ENCODE measurements around the gene PTK7. TPM values are rescaled to one million over a fixed set of nuclear protein-coding genes. Genes with fewer than 3 reads are reported as not detected.

Gene PTK7
- total and polyA plus RNA-seq, 9 donors, result 44.4 to 167 (median 84.8) TPM

DNA sequence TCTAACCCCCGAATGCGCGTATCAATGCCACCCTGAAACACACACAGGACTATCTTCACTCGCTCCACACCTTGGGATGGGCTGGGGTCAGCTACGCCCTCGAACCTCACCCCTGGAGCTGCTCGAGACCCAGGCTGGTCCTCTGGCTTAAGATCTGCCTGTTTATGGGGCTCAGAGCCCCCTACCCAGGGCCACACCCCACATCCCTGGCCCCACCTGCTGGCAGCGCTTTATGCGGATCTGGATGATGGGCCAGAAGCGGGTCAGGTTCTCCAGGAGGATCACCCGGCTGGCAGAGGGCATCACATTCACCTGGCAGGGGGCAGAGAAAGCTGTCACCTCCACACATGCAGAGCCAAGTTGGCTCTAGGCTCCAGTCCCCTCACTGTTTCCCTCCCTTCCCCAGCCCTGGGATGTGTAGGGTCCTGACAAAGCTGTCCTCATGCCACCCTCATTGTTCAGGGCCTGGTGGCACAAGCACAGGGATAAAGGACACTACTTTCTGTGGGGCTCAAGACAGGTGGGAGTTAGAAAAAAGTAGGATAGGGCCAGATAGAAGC lies 30.7 kb upstream of the PTK7 start:
- TF ChIP-seq EP300 (IDR thresholded peaks at IDR 0.05) (no peak), POLR2A (IDR thresholded peaks at IDR 0.05) (no peak)
- TF ChIP-seq, protein P1, sequence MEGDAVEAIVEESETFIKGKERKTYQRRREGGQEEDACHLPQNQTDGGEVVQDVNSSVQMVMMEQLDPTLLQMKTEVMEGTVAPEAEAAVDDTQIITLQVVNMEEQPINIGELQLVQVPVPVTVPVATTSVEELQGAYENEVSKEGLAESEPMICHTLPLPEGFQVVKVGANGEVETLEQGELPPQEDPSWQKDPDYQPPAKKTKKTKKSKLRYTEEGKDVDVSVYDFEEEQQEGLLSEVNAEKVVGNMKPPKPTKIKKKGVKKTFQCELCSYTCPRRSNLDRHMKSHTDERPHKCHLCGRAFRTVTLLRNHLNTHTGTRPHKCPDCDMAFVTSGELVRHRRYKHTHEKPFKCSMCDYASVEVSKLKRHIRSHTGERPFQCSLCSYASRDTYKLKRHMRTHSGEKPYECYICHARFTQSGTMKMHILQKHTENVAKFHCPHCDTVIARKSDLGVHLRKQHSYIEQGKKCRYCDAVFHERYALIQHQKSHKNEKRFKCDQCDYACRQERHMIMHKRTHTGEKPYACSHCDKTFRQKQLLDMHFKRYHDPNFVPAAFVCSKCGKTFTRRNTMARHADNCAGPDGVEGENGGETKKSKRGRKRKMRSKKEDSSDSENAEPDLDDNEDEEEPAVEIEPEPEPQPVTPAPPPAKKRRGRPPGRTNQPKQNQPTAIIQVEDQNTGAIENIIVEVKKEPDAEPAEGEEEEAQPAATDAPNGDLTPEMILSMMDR (IDR thresholded peaks at IDR 0.05), result no peak
- no peaks in the 10 kb centered on the region for H3K9me3 ChIP-seq
- 88 to 91% (median 90%) methylated on average over 11 of the region's 11 CpGs for WGBS, 3 donors
- H3K27ac ChIP-seq, result no peak overlapping the region
- H3K27me3 ChIP-seq, result no peaks in the 10 kb centered on the region
- no peak overlapping the region for H3K4me3 ChIP-seq
- no peaks in the 10 kb centered on the region for H3K36me3 ChIP-seq
- H3K4me1 ChIP-seq (ENCODE audit: insufficient read depth), result no peaks in the 10 kb centered on the region
- intact Hi-C loops (cut with DNase I), result no loop called here
- DNase-seq, result no peak

DNA sequence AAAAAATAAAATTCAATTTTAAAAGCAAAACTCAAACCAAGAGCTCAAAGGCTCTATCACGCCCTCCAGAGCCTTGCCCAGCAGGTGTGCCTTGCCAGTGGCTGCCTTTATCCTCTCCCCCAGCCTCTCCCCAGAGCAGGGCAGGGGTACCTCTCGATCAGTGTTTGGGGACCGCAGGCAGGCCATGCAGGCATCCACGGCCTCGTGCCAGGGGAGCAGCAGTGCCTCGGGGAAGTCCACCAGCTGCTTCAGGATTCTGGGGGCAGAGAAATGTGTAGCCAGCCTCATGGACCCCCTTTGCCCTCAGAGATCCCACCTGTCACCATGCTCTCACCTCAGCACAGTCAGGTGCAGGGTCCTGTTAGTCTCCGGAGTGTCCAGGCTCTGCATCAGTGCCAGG lies 28.1 kb upstream of the PTK7 start:
- no peak for DNase-seq
- TF ChIP-seq POLR2A (IDR thresholded peaks at IDR 0.05), result no peak
- Histone ChIP-seq H3K4me1 (ENCODE audit: insufficient read depth) (peaks cover 7% of the 10 kb centered on the region), H3K4me3 (no peak overlapping the region), H3K36me3 (no peaks in the 10 kb centered on the region), H3K27ac (no peak overlapping the region), H3K27me3 (no peaks in the 10 kb centered on the region), H3K9me3 (no peaks in the 10 kb centered on the region)
- intact Hi-C loops (cut with DNase I), result no loop called here
- 79 to 82% (median 79%) methylated on average over 7 of the region's 7 CpGs for WGBS, 3 donors

DNA sequence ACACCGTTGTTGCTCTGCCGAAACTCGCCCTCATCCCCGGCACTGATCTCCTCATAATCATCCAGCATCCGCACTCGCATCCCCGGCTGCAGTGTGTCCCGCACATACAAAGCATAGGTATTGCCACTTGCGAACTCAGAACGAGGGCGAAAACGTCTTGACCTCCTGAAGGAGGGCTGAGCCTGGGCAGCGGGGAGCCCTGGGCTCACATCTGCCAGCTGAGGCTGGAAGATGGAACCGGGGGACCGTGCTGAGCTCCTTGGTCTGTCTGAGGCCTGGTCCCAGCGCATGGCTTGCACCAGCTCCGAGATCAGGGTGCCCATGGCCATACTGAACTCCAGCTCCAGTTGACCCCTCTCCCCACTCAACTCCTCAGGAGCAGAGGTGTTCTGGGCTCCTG lies 25.1 kb upstream of the PTK7 start:
- no peaks in the 10 kb centered on the region for H3K27me3 ChIP-seq
- no peaks in the 10 kb centered on the region for H3K36me3 ChIP-seq
- no peak overlapping the region for H3K27ac ChIP-seq
- H3K4me3 ChIP-seq, result no peak overlapping the region
- WGBS, 3 donors, result 86 to 90% (median 88%) methylated on average over 17 of the region's 17 CpGs
- H3K4me1 ChIP-seq (ENCODE audit: insufficient read depth), result peaks cover 14% of the 10 kb centered on the region
- no peaks in the 10 kb centered on the region for H3K9me3 ChIP-seq
- intact Hi-C loops (cut with DNase I), result no loop called here
- no peak for DNase-seq
- TF ChIP-seq POLR2A (IDR thresholded peaks at IDR 0.05) (no peak), EP300 (IDR thresholded peaks at IDR 0.05) (no peak)
- TF ChIP-seq, protein P1 (IDR thresholded peaks at IDR 0.05), result no peak

DNA sequence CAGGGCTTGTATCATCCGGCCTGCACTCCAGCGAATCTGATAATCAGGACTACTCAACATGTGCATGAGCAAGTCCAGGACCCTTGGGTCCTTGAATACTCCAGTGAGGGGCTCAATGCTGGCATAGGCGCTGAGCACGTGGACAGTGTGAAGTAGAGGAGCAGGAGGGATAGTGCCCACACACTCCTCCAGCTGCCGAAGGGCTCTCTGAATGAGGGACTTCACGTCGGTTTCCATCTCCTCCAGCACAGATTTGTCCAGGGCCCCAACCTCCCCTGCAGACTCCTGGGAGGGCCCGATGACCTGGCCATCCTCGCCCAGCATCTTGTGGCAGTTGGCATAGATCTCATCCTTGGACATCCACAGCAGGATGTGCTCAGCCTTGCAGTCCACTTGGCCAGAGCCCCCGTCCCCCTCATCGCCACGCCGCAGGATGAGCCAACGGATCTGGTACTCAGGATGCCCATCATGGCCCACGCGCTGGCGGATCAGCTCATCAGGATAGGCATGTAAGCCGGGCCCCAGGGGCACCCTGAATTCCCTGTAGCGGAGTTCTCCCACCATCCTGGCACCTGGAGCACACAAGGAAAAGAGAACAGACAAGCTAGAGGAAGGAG lies 23.8 kb upstream of the PTK7 start:
- WGBS, 3 donors, result 60 to 71% (median 63%) methylated on average over 19 of the region's 19 CpGs
- H3K36me3 ChIP-seq, result no peaks in the 10 kb centered on the region
- no peaks in the 10 kb centered on the region for H3K27me3 ChIP-seq
- peak in 2 of 5 donors; percentile 42 to 60 for DNase-seq
- no peaks in the 10 kb centered on the region for H3K9me3 ChIP-seq
- intact Hi-C loops (cut with DNase I), result no loop called here
- H3K4me1 ChIP-seq (ENCODE audit: insufficient read depth), result peaks cover 14% of the 10 kb centered on the region
- H3K4me3 ChIP-seq, result no peak overlapping the region
- peak overlapping the region in 1 of 2 donors; percentile 96 for H3K27ac ChIP-seq
- TF ChIP-seq POLR2A (IDR thresholded peaks at IDR 0.05) (no peak), EP300 (IDR thresholded peaks at IDR 0.05) (no peak)
- TF ChIP-seq, protein P1 (IDR thresholded peaks at IDR 0.05), result no peak

DNA sequence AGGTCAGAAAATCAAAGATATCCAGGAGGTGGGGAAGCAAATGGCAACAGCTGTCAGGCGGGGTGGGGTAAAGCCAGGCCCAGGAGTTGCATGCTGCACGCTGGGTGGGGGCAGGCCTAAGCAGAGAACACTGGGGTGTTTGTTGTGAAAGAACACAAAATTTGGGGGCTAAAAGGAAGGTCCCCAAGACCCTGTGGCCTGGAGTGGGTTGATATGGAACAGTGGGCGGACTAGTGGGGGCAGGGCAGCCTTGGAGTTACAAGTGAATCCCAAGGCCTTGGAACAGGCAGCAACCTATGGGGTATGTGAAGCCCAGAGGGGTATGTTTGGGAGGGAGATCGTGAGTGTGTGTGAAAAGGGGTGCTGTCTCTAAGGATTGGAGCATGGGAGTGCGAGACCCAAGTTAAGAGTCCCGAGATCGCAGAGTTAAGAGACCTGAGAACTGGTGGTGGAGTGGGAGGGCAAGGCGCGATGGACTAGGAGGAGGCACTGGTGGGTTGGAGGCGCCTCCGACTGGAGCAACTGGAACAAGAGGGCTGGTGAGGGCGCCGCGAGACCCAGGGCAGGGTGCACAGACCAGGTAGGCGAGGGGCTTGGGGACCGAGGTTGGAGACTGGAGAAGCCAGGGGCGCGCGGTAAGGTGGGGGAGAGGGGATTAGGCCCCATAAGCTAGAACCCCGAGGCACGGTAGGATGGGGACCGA lies 23.1 kb upstream of the PTK7 start:
- peak overlapping the region; percentile 66 to 96 for H3K27ac ChIP-seq
- H3K36me3 ChIP-seq, result no peaks in the 10 kb centered on the region
- 5 to 11% (median 9%) methylated on average over 22 of the region's 22 CpGs for WGBS, 3 donors
- no peaks in the 10 kb centered on the region for H3K9me3 ChIP-seq
- TF ChIP-seq POLR2A (IDR thresholded peaks at IDR 0.05) (no peak), EP300 (IDR thresholded peaks at IDR 0.05) (no peak)
- TF ChIP-seq, protein P1 (IDR thresholded peaks at IDR 0.05), result no peak
- DNase-seq, result peak in 4 of 5 donors; percentile 38 to 64 (median 48)
- H3K27me3 ChIP-seq, result no peaks in the 10 kb centered on the region
- intact Hi-C loops (cut with DNase I), result no loop called here
- peaks cover 14% of the 10 kb centered on the region for H3K4me1 ChIP-seq (ENCODE audit: insufficient read depth)
- peak overlapping the region; percentile 79 for H3K4me3 ChIP-seq
